BJ (cell line): ENCODE measurements around the gene SIGLEC12. TPM values are rescaled to one million over a fixed set of nuclear protein-coding genes. Genes with fewer than 3 reads are reported as not detected.
"Not testable (repeated sequence)": the region's sequence is repeated elsewhere in the genome, so short reads cannot be mapped to it uniquely, and the experiment has no call there.

Source experiments
- CTCF ChIA-PET: fragments of 350-600 bp; formaldehyde crosslinking; extraction: SDS; loops from one replicate; lab custom pipeline; 2021; ENCODE audit warnings: antibody characterized with exemption, inconsistent platforms; lab: Yijun Ruan, JAX
- POLR2A ChIA-PET: fragments of 300-600 bp; sonication (Branson Sonifier 250); formaldehyde crosslinking; extraction: SDS; loops from one replicate; lab custom pipeline; 2021; ENCODE audit warnings: antibody characterized with exemption; lab: Charles Lee
- DNase-seq: peaks from one replicate; pipeline ENCODE4 v3.0.0-alpha.2; 2011; ENCODE audit warnings: low read depth
- H3K27me3 ChIP-seq: 2 replicates; pipeline ENCODE4 v1.6.0; 2011; ENCODE audit warnings: low read length; ENCODE audit not compliant: control insufficient read depth, insufficient read depth
- H3K36me3 ChIP-seq: 2 replicates; pipeline ENCODE4 v1.5.1; 2011; ENCODE audit warnings: low read length; ENCODE audit not compliant: control insufficient read depth, insufficient read depth
- H3K4me3 ChIP-seq: 2 replicates; pipeline ENCODE4 v1.5.1; 2011; ENCODE audit warnings: low read depth, mild to moderate bottlenecking, control low read depth, low read length
- CTCF ChIP-seq: IDR thresholded peaks from 2 replicates; pipeline ENCODE4 v1.5.1; 2011; ENCODE audit warnings: low read depth, mild to moderate bottlenecking, control low read depth, inconsistent platforms, low read length, moderate library complexity; ENCODE audit not compliant: insufficient read depth
- polyA plus RNA-seq: library from polyadenylated mRNA; depleted of rRNA; stranded (reverse); fragments of >200 nt; gene quantifications from 2 replicates; pipeline ENCODE4 v1.2.3, GENCODE V29; 2011

The SIGLEC12 gene
- polyA plus RNA-seq, 1 experiment, result not detected

- POLR2A ChIA-PET, result no interaction called here
- DNase-seq, result no peak
- no peak overlapping the region for H3K4me3 ChIP-seq
- TF ChIP-seq CTCF, result no peak
- CTCF ChIA-PET, result interaction anchor here (0.6 to 2.2 kb wide), 5 partner anchors 7 to 156 kb away, joined by 3 to 8 read pairs (median 4); no protein-coding TSS in a partner anchor
- no peaks in the 10 kb centered on the region for H3K36me3 ChIP-seq
- no peaks in the 10 kb centered on the region for H3K27me3 ChIP-seq
Measured at GRCh38 chr19:51507192-51507591, 5.6 kb upstream of the SIGLEC12 start.

- Histone ChIP-seq H3K27me3 (no peaks in the 10 kb centered on the region), H3K36me3 (no peaks in the 10 kb centered on the region), H3K4me3 (no peak overlapping the region)
- ChIA-PET POLR2A (no interaction called here), CTCF (interaction anchor here (2.2 kb wide), 1 partner anchor 8 kb away, joined by 8 read pairs; no protein-coding TSS in a partner anchor)
- DNase-seq, result no peak
- TF ChIP-seq CTCF, result no peak
Measured at GRCh38 chr19:51505904-51506303, 4.3 kb upstream of the SIGLEC12 start.

- Histone ChIP-seq H3K27me3 (no peaks in the 10 kb centered on the region), H3K36me3 (no peaks in the 10 kb centered on the region), H3K4me3 (no peak overlapping the region)
- CTCF ChIA-PET, result interaction anchor here (1.5 to 1.8 kb wide), 2 partner anchors 12 to 31 kb away, joined by 3 to 4 read pairs; no protein-coding TSS in a partner anchor
- TF ChIP-seq CTCF, result no peak
- no peak for DNase-seq
- POLR2A ChIA-PET, result no interaction called here
Measured at GRCh38 chr19:51503896-51504295, 2.3 kb upstream of the SIGLEC12 start.

- CTCF ChIA-PET, result interaction anchor here (1.5 to 1.8 kb wide), 2 partner anchors 12 to 31 kb away, joined by 3 to 4 read pairs; no protein-coding TSS in a partner anchor
- POLR2A ChIA-PET, result no interaction called here
- no peaks in the 10 kb centered on the region for H3K36me3 ChIP-seq
- H3K4me3 ChIP-seq, result no peak overlapping the region
- H3K27me3 ChIP-seq, result no peaks in the 10 kb centered on the region
- DNase-seq, result no peak
- TF ChIP-seq CTCF, result no peak
Measured at GRCh38 chr19:51503286-51503817, 1.8 kb upstream of the SIGLEC12 start.

- POLR2A ChIA-PET, DNase-seq, H3K27me3 ChIP-seq, H3K4me3 ChIP-seq, CTCF ChIA-PET, H3K36me3 ChIP-seq: not testable (repeated sequence)
Measured at GRCh38 chr19:51500931-51501330, 669 bp downstream of the SIGLEC12 start.

GRCh38 chr19:51497666-51498065 lies 3.9 kb downstream of the SIGLEC12 start:
- CTCF ChIA-PET, result interaction anchor here (0.9 kb wide), 1 partner anchor 18 kb away, joined by 3 read pairs; no protein-coding TSS in a partner anchor

More at GRCh38 chr19:51497666-51498065, 3.9 kb downstream of the SIGLEC12 start:
- TF ChIP-seq CTCF, result no peak
- POLR2A ChIA-PET, result no interaction called here
- DNase-seq, result no peak
- Histone ChIP-seq H3K27me3 (no peaks in the 10 kb centered on the region), H3K36me3 (no peaks in the 10 kb centered on the region), H3K4me3 (no peak overlapping the region)
